Epithelial cell of esophagus (primary cell): Measurements from ENCODE around the gene SCGB3A1.

Experiments
- DNase-seq: peaks from one replicate; pipeline ENCODE4 v3.0.0; 2010; ENCODE audit warnings: low read depth
- H3K4me3 ChIP-seq: 2 replicates; pipeline ENCODE4 v1.5.1; 2011; ENCODE audit warnings: mild to moderate bottlenecking, low read length, control low read depth
- CTCF ChIP-seq: IDR thresholded peaks from 2 replicates; pipeline ENCODE4 v1.5.1; 2011; ENCODE audit warnings: low read depth, mild to moderate bottlenecking, low read length, control low read depth, inconsistent platforms; ENCODE audit not compliant: insufficient read depth; ENCODE audit errors: missing control alignments

The SCGB3A1 gene

GRCh38 chr5:180591311-180591887 lies at the start of gene SCGB3A1:
Gene SCGB3A1, minus strand, starts transcription at chr5:180591499. Its CDS starts 37 bp downstream, at chr5:180591462.
- no peak within 1 kb of the TSS for H3K4me3 ChIP-seq
- no peak for TF ChIP-seq CTCF
- no peak for DNase-seq

DNA sequence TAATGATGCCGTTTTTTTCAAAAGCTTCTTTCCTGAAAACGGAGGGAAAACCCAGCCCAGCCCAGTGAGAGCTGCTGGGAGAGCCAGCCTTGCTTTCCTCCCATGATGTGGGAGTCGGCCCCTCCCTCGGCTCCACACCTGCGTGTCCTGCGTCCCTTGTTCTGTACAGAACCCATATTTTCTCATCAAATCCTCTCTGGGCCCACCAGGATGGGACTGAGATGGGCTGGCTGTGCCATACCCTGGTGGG lies 49.2 kb upstream of the SCGB3A1 start:
- no peak for DNase-seq
- TF ChIP-seq CTCF, result no peak
- H3K4me3 ChIP-seq, result no peak overlapping the region

DNA sequence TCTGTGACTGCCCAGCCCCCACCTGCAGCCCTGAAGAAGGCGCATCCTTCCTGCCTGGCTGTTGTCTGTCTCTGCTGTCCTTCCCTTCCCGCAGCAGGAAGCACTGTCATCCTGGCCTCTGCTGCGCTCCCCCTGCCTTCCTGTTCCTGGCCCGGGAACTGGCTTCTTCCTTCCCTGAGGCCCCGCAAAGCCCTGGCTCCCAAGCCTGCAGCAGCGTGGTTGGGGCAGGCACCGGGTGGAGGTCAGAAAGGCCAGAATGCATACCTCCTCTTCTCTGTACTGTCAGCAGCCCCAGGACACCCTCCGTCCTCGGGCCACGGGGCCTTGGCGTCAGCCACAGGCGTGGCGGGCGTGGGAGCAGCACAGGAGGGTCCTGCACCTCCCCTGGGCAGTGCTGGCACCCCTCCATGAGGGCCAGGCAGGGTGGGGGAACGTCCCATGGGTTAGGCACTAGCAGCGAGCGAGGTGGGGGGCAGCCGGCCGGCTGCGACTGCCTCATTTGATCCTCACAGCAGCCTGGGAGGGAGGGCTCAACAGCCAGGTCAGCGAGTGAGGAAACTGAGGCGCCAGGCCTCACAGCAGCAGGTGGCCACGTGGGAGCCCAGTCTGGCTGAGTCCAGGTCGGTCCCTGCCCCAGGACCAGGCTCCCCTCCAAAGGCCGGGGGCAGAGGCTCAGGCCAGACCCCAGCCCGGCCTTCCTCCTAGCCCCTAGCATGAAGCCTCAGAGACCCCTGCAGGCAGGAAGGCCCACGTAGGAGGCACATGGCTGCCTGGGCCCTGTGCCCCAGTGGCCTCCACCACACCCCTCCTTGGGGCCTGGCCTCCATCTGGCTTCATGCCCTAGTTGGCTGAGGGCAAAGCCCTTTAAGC lies 48.7 kb upstream of the SCGB3A1 start:
- no peak for TF ChIP-seq CTCF
- no peak for DNase-seq
- no peak overlapping the region for H3K4me3 ChIP-seq

- no peak for TF ChIP-seq CTCF
- H3K4me3 ChIP-seq, result no peak overlapping the region
- DNase-seq, result no peak
These were observed 48.0 kb upstream of the SCGB3A1 start for GRCh38 chr5:180639287-180639686.

GRCh38 chr5:180637962-180638680 lies 46.8 kb upstream of the SCGB3A1 start:
- no peak for TF ChIP-seq CTCF
- no peak overlapping the region for H3K4me3 ChIP-seq
- DNase-seq, result no peak

- DNase-seq, result no peak
- no peak overlapping the region for H3K4me3 ChIP-seq
- no peak for TF ChIP-seq CTCF
These were observed 45.2 kb upstream of the SCGB3A1 start for GRCh38 chr5:180636403-180637075.
